Prostate gland (tissue), 2 donors: Measurements from ENCODE around the gene PHIP. TPM values are rescaled to one million over a fixed set of nuclear protein-coding genes. Genes with fewer than 3 reads are reported as not detected.

ENCODE experiments used
- DNase-seq: peaks from one replicate; pipeline ENCODE4 v3.0.0-alpha.2; 2019; ENCODE audit warnings: low spot score
- H3K27ac ChIP-seq, 2 donors: fragments of 200-600 bp; sonication (generic); 2 replicates each; pipeline ENCODE4 v1.5.1; 2017 to 2019
- H3K27me3 ChIP-seq: fragments of 200-600 bp; sonication (generic); replicated peaks from 2 replicates; pipeline ENCODE4 v1.5.1; 2019; ENCODE audit not compliant: insufficient read depth
- H3K36me3 ChIP-seq, 2 donors: fragments of 200-600 bp; sonication (generic); 1 replicate in 1 of 2; 2 replicates in 1 of 2; pipeline versions ENCODE4 v1.5.1 to v1.8.1; 2017 to 2019
- H3K4me1 ChIP-seq: fragments of 200-600 bp; sonication (generic); replicated peaks from 2 replicates; pipeline ENCODE4 v1.5.1; 2019
- H3K4me3 ChIP-seq, 2 donors: fragments of 200-600 bp; sonication (generic); 2 replicates each; pipeline ENCODE4 v1.5.1; 2017 to 2019
- H3K9me3 ChIP-seq: fragments of 200-600 bp; sonication (generic); 2 replicates; pipeline ENCODE4 v1.5.1; 2017
- CTCF ChIP-seq, 4 experiments: fragments of 200-600 bp in 2 of 4; fragments of 450-650 bp in 2 of 4; sonication (generic) in 2 of 4; IDR thresholded peaks; 1 replicate in 3 of 4; 2 replicates in 1 of 4; pipeline ENCODE4 v1.5.1; 2016 to 2019; ENCODE audit warnings: antibody characterized with exemption in 4 of 4, mild to moderate bottlenecking in 2 of 4, moderate library complexity in 2 of 4
- POLR2A ChIP-seq: fragments of 450-650 bp; IDR thresholded peaks from one replicate; pipeline ENCODE4 v1.6.1; 2016; ENCODE audit warnings: antibody characterized with exemption, mild to moderate bottlenecking
- POLR2AphosphoS5 ChIP-seq: sonication (generic); formaldehyde crosslinking; IDR thresholded peaks from one replicate; pipeline ENCODE4 v1.6.1; 2017; ENCODE audit warnings: antibody characterized with exemption
- WGBS: methylation state at CpG from one replicate; pipeline ENCODE4 v1.1.5; 2018; 5-methylcytosine and 5-hydroxymethylcytosine counted together
- intact Hi-C: fragments of 100-400 bp; cut with DNase I; formaldehyde crosslinking; loops from one replicate; pipeline ENCODE4 v1.14.2; 2022
- total RNA-seq, 2 donors: library from RNA; depleted of rRNA; stranded (reverse); fragments of >200 nt; gene quantifications; one replicate each; pipeline ENCODE4 v1.1.0, GENCODE V29; 2016

The PHIP gene
- total RNA-seq, 2 donors from 2014 or later, result 29.6 to 31.8 TPM

- H3K9me3 ChIP-seq, result no peaks in the 10 kb centered on the region
- no peak overlapping the region for H3K4me3 ChIP-seq
- intact Hi-C loops, result no loop called here
- no peaks in the 10 kb centered on the region for H3K27me3 ChIP-seq
- peaks cover 0 to 12% of the 10 kb centered on the region in 2 donors for H3K36me3 ChIP-seq
- H3K27ac ChIP-seq, result no peak overlapping the region
- TF ChIP-seq CTCF (IDR thresholded peaks at IDR 0.05) (no peak), POLR2A (no peak)
- DNase-seq, result no peak
- H3K4me1 ChIP-seq, result no peaks in the 10 kb centered on the region
These were observed 82.1 kb downstream of the PHIP start for GRCh38 chr6:78995946-78996345.

GRCh38 chr6:78995346-78995745 lies 82.7 kb downstream of the PHIP start:
- WGBS, result 95% methylated on average over 1 of the region's 1 CpG
- TF ChIP-seq POLR2AphosphoS5 (no peak), CTCF (IDR thresholded peaks at IDR 0.05) (no peak), POLR2A (no peak)
- Histone ChIP-seq H3K27me3 (no peaks in the 10 kb centered on the region), H3K4me3 (no peak overlapping the region), H3K9me3 (no peaks in the 10 kb centered on the region), H3K4me1 (no peaks in the 10 kb centered on the region), H3K27ac (no peak overlapping the region), H3K36me3 (peaks cover 0 to 12% of the 10 kb centered on the region in 2 donors)
- no peak for DNase-seq
- intact Hi-C loops, result no loop called here

GRCh38 chr6:78993955-78994354 lies 84.1 kb downstream of the PHIP start:
- intact Hi-C loops, result no loop called here
- H3K36me3 ChIP-seq, result peaks cover 0 to 12% of the 10 kb centered on the region in 2 donors

GRCh38 chr6:78989191-78989590 lies 88.9 kb downstream of the PHIP start:
- H3K4me1 ChIP-seq, result no peaks in the 10 kb centered on the region
- H3K36me3 ChIP-seq, result peaks cover 0 to 5% of the 10 kb centered on the region in 2 donors
- WGBS, result 73% methylated on average over 2 of the region's 2 CpGs
- TF ChIP-seq POLR2AphosphoS5, result no peak
- TF ChIP-seq POLR2A, result no peak
- no peak for TF ChIP-seq CTCF (IDR thresholded peaks at IDR 0.05)
- no peaks in the 10 kb centered on the region for H3K9me3 ChIP-seq
- H3K4me3 ChIP-seq, result no peak overlapping the region
- H3K27ac ChIP-seq, result no peak overlapping the region
- intact Hi-C loops, result no loop called here
- no peaks in the 10 kb centered on the region for H3K27me3 ChIP-seq
- DNase-seq, result no peak

More at GRCh38 chr6:78993955-78994354, 84.1 kb downstream of the PHIP start:
- Histone ChIP-seq H3K4me3 (no peak overlapping the region), H3K27me3 (no peaks in the 10 kb centered on the region), H3K4me1 (no peaks in the 10 kb centered on the region), H3K27ac (no peak overlapping the region), H3K9me3 (no peaks in the 10 kb centered on the region)
- no peak for TF ChIP-seq CTCF (IDR thresholded peaks at IDR 0.05)
- TF ChIP-seq POLR2AphosphoS5, result no peak
- no peak for TF ChIP-seq POLR2A
- 97% methylated on average over 5 of the region's 5 CpGs for WGBS
- no peak for DNase-seq

GRCh38 chr6:78986161-78986560 lies 91.9 kb downstream of the PHIP start:
- no peaks in the 10 kb centered on the region for H3K4me1 ChIP-seq
- intact Hi-C loops, result no loop called here
- H3K9me3 ChIP-seq, result no peaks in the 10 kb centered on the region
- H3K4me3 ChIP-seq, result no peak overlapping the region
- no peak for TF ChIP-seq POLR2A
- H3K27me3 ChIP-seq, result no peaks in the 10 kb centered on the region
- 78% methylated on average over 1 of the region's 1 CpG for WGBS
- no peak for DNase-seq
- no peak overlapping the region for H3K27ac ChIP-seq
- no peaks in the 10 kb centered on the region for H3K36me3 ChIP-seq
